Heart left ventricle (tissue), 16 donors: Measurements from ENCODE around the gene SMURF1. TPM values are rescaled to one million over a fixed set of nuclear protein-coding genes. Genes with fewer than 3 reads are reported as not detected.

ENCODE experiments used
- ATAC-seq, 4 donors: fragments of 200-7000 bp; cut with Tn5 transposase; one replicate each; pipeline ENCODE4 v1.9.1; 2020 to 2022; ENCODE audit warnings: moderate library complexity in 4 of 4, mild to moderate bottlenecking in 3 of 4, moderate number of reproducible peaks in 1 of 4
- DNase-seq, 5 donors: peaks; one replicate each; pipeline ENCODE4 v3.0.0-alpha.2; 2020
- H3K27ac ChIP-seq, 12 donors: fragments of 200-600 bp; sonication (generic) in 4 of 12; one replicate each; pipeline versions ENCODE4 v1.5.0 to v1.8.0; 2016 to 2022; ENCODE audit warnings: mild to moderate bottlenecking in 2 of 12
- H3K27me3 ChIP-seq, 9 donors: fragments of 200-600 bp; sonication (generic) in 2 of 9; one replicate each; pipeline versions ENCODE4 v1.5.1 to v1.8.0; 2016 to 2022; ENCODE audit warnings: mild to moderate bottlenecking in 3 of 9
- H3K36me3 ChIP-seq, 9 donors: fragments of 200-600 bp; sonication (generic) in 2 of 9; one replicate each; pipeline versions ENCODE4 v1.5.0 to v1.8.0; 2018 to 2022; ENCODE audit warnings: mild to moderate bottlenecking in 2 of 9
- H3K4me1 ChIP-seq, 12 donors: fragments of 200-600 bp; sonication (generic) in 4 of 12; one replicate each; pipeline versions ENCODE4 v1.5.0 to v1.8.0; 2016 to 2022; ENCODE audit warnings: mild to moderate bottlenecking in 3 of 12
- H3K4me3 ChIP-seq, 12 donors: fragments of 200-600 bp; sonication (generic) in 4 of 12; one replicate each; pipeline versions ENCODE4 v1.5.0 to v1.8.0; 2017 to 2022; ENCODE audit warnings: mild to moderate bottlenecking in 9 of 12, moderate library complexity in 4 of 12
- H3K9me3 ChIP-seq, 12 donors: fragments of 200-600 bp; sonication (generic) in 4 of 12; one replicate each; pipeline versions ENCODE4 v1.5.0 to v1.8.0; 2016 to 2022; ENCODE audit warnings: mild to moderate bottlenecking in 1 of 12
- CTCF ChIP-seq, 12 donors: fragments of 200-600 bp; sonication (generic) in 4 of 12; IDR thresholded peaks; one replicate each; pipeline versions ENCODE4 v1.5.0 to v1.8.0; 2018 to 2022; ENCODE audit warnings: antibody characterized with exemption in 12 of 12, mild to moderate bottlenecking in 5 of 12
- POLR2A ChIP-seq, 2 donors: fragments of 450-650 bp; IDR thresholded peaks; one replicate each; pipeline ENCODE4 v1.6.1; 2017; ENCODE audit warnings: antibody characterized with exemption in 2 of 2, mild to moderate bottlenecking in 2 of 2, moderate library complexity in 2 of 2
- WGBS, 4 donors: extraction: QIAGEN DNeasy Blood & Tissue Kit in 2 of 4; methylation state at CpG; one replicate each; pipeline versions ENCODE4 v1.1.5 to v1.1.7; 2013 to 2018; 5-methylcytosine and 5-hydroxymethylcytosine counted together
- intact Hi-C, 10 donors: fragments of 100-400 bp; cut with DNase I; formaldehyde crosslinking; loops; one replicate each; pipeline versions ENCODE4 v1.11.1 to v1.14.2; 2022
- polyA plus RNA-seq, 2 donors: library from polyadenylated mRNA; stranded (reverse); fragments of 200-250 nt; gene quantifications; one replicate each; pipeline ENCODE4 v1.2.3, GENCODE V29; 2013
- total RNA-seq, 9 donors: library from RNA; depleted of rRNA in 2 of 9; stranded (reverse); fragments of >200 nt in 2 of 9; fragmentation: NEBNext Ultra II Directional in 3 of 9; extraction: Animal tissue kit (Norgen Biotek cat#: 25700) in 3 of 9; gene quantifications; one replicate each; pipeline versions ENCODE4 v1.1.0 to v1.2.4, GENCODE V29; 2016 to 2023
- donor health status: ischemic (EF 13 %, LVEDD 7.1; RV severe dilation, severe dysfunction).
- donor health status: healthy with polysubstance abuse.
- donor health status: DM: no; HTN: yes; CAD: no.
- donor health status: DM: no; HTN: no; CAD: no.
- donor health status: ischemic (EF 25% LVEDD 6.9; RV normal size, moderate dysfunction).
- donor health status: ischemic (EF 25% LVEDD 5.7; RV mildly dilated, moderate dysfunction).
- donor health status: healthy.
- donor health status: DM: yes; HTN: yes; CAD: no.
- donor health status: ischemic (EF 35%, LVEDD 5.7; RV mildly dilated, moderate dysfunction).
- donor health status: nonischemic (EF 11% LVEDD 7.7; RV severe dilation, severe dysfunction).
- donor health status: DM: yes; HTN: yes; CAD: no.
- donor health status: PGD.
- donor health status: ischemic (EF 29% LVEDD 5.4; RV normal size, mild dysfunction).
- donor health status: nonischemic (EF 23%, LVEDD 6.1; RV moderate dilation, normal function).

SMURF1 gene
- total and polyA plus RNA-seq, 11 donors, result 3.5 to 15.4 (median 12.4) TPM

GRCh38 chr7:98995523-98996149, 148.3 kb downstream of the SMURF1 start:
- ATAC-seq (peak in 1 of 4 donors; percentile 18), DNase-seq (peak in 1 of 5 donors; percentile 9)
- Histone ChIP-seq H3K36me3 (peaks cover 0 to 99% (median 88%) of the 10 kb centered on the region in 9 donors), H3K4me1 (peaks cover 0 to 3% (median 0%) of the 10 kb centered on the region in 12 donors), H3K4me3 (no peak overlapping the region), H3K27me3 (no peaks in the 10 kb centered on the region), H3K9me3 (no peaks in the 10 kb centered on the region), H3K27ac (no peak overlapping the region)
- 92 to 96% (median 96%) methylated on average over 16 of the region's 16 CpGs for WGBS, 4 donors
- intact Hi-C loops, result loop anchor here in 1 of 10 donors (10.0 kb wide), 1 partner anchor 61 kb away; no protein-coding TSS in a partner anchor
- TF ChIP-seq CTCF (IDR thresholded peaks at IDR 0.05) (no peak), POLR2A (IDR thresholded peaks at IDR 0.05) (no peak)

GRCh38 chr7:98995111-98995510, 148.8 kb downstream of the SMURF1 start:
- ATAC-seq (no peak), DNase-seq (peak in 1 of 5 donors; percentile 6)
- no peak overlapping the region for H3K4me3 ChIP-seq
- H3K27me3 ChIP-seq, result no peaks in the 10 kb centered on the region
- peaks cover 0 to 99% (median 88%) of the 10 kb centered on the region in 9 donors for H3K36me3 ChIP-seq
- intact Hi-C loops, result loop anchor here in 1 of 10 donors (10.0 kb wide), 1 partner anchor 60 kb away; no protein-coding TSS in a partner anchor
- H3K9me3 ChIP-seq, result no peaks in the 10 kb centered on the region
- TF ChIP-seq POLR2A (IDR thresholded peaks at IDR 0.05) (no peak), CTCF (IDR thresholded peaks at IDR 0.05) (no peak)
- H3K27ac ChIP-seq, result no peak overlapping the region
- peaks cover 0 to 3% (median 0%) of the 10 kb centered on the region in 12 donors for H3K4me1 ChIP-seq
- 91 to 96% (median 93%) methylated on average over 13 of the region's 13 CpGs for WGBS, 4 donors

GRCh38 chr7:98994046-98994944, 149.6 kb downstream of the SMURF1 start:
- intact Hi-C loops, result loop anchor here in 1 of 10 donors (10.0 kb wide), 1 partner anchor 59 kb away; no protein-coding TSS in a partner anchor
- no peak overlapping the region for H3K4me3 ChIP-seq
- no peak overlapping the region for H3K27ac ChIP-seq
- peaks cover 0 to 3% (median 0%) of the 10 kb centered on the region in 12 donors for H3K4me1 ChIP-seq
- no peaks in the 10 kb centered on the region for H3K27me3 ChIP-seq
- no peaks in the 10 kb centered on the region for H3K9me3 ChIP-seq
- 94 to 95% (median 94%) methylated on average over 33 to 34 of the region's 34 CpGs for WGBS, 4 donors
- H3K36me3 ChIP-seq, result peaks cover 0 to 99% (median 88%) of the 10 kb centered on the region in 9 donors
- ATAC-seq, result no peak
- no peak for TF ChIP-seq POLR2A (IDR thresholded peaks at IDR 0.05)
- TF ChIP-seq CTCF (IDR thresholded peaks at IDR 0.05), result no peak
- DNase-seq, result peak in 1 of 5 donors; percentile 12
